ENCODE results near the gene ADAMTS17. TPM values are rescaled to one million over a fixed set of nuclear protein-coding genes. Genes with fewer than 3 reads are reported as not detected.

The ADAMTS17 gene
- total RNA-seq, 1 experiment from 2014 or later: 7.7 TPM

- no peaks in the 10 kb centered on the region for H3K9me3 Mint-ChIP-seq (ENCODE audit: unreplicated experiment)
- H3K36me3 Mint-ChIP-seq (ENCODE audit: insufficient read depth, unreplicated experiment): peaks cover 4% of the 10 kb centered on the region
- ChIA-PET CTCF (interaction anchor here (3.1 kb wide), 1 partner anchor 406 kb away, joined by 16 read pairs; no protein-coding TSS in a partner anchor), POLR2A (no interaction called here)
- BruUV-seq (replicated peaks): no TSS peak
- TF ChIP-seq CTCF (IDR thresholded peaks at IDR 0.05; ENCODE audit: unreplicated experiment): no peak
- no peak for DNase-seq (ENCODE audit: unreplicated experiment)
- intact Hi-C loops (cut with micrococcal nuclease): no loop called here
- H3K4me3 Mint-ChIP-seq (ENCODE audit: unreplicated experiment): no peak overlapping the region
- H3K27me3 Mint-ChIP-seq (ENCODE audit: insufficient read depth, unreplicated experiment): no peaks in the 10 kb centered on the region
- no peak overlapping the region for H3K27ac Mint-ChIP-seq (ENCODE audit: low read depth, unreplicated experiment)
- peaks cover 15% of the 10 kb centered on the region for H3K4me1 Mint-ChIP-seq (ENCODE audit: insufficient read depth, unreplicated experiment)
Observed at GRCh38 chr15:99932676-99933402, 408.9 kb downstream of the ADAMTS17 start.

GRCh38 chr15:99931703-99932603, 409.8 kb downstream of the ADAMTS17 start:
- Mint-ChIP-seq H3K36me3 (ENCODE audit: insufficient read depth, unreplicated experiment) (peaks cover 4% of the 10 kb centered on the region), H3K4me3 (ENCODE audit: unreplicated experiment) (no peak overlapping the region), H3K27ac (ENCODE audit: low read depth, unreplicated experiment) (no peak overlapping the region), H3K27me3 (ENCODE audit: insufficient read depth, unreplicated experiment) (no peaks in the 10 kb centered on the region), H3K4me1 (ENCODE audit: insufficient read depth, unreplicated experiment) (peaks cover 15% of the 10 kb centered on the region), H3K9me3 (ENCODE audit: unreplicated experiment) (no peaks in the 10 kb centered on the region)
- ChIA-PET POLR2A (no interaction called here), CTCF (interaction anchor here (0.5 to 4.6 kb wide), 4 partner anchors 124 to 580 kb away, joined by 3 to 64 read pairs (median 4); no protein-coding TSS in a partner anchor)
- intact Hi-C loops (cut with micrococcal nuclease): no loop called here
- no TSS peak for BruUV-seq (replicated peaks)
- TF ChIP-seq CTCF (IDR thresholded peaks at IDR 0.05; ENCODE audit: unreplicated experiment): no peak
- DNase-seq (ENCODE audit: unreplicated experiment): no peak

- Mint-ChIP-seq H3K27me3 (ENCODE audit: insufficient read depth, unreplicated experiment) (no peaks in the 10 kb centered on the region), H3K4me1 (ENCODE audit: insufficient read depth, unreplicated experiment) (peaks cover 19% of the 10 kb centered on the region), H3K4me3 (ENCODE audit: unreplicated experiment) (no peak overlapping the region), H3K9me3 (ENCODE audit: unreplicated experiment) (no peaks in the 10 kb centered on the region), H3K36me3 (ENCODE audit: insufficient read depth, unreplicated experiment) (no peaks in the 10 kb centered on the region), H3K27ac (ENCODE audit: low read depth, unreplicated experiment) (no peak overlapping the region)
- ChIA-PET CTCF (interaction anchor here (0.5 to 4.6 kb wide), 5 partner anchors 189 to 453 kb away, joined by 3 to 64 read pairs (median 3); no protein-coding TSS in a partner anchor), POLR2A (no interaction called here)
- no TSS peak for BruUV-seq (replicated peaks)
- no peak for DNase-seq (ENCODE audit: unreplicated experiment)
- TF ChIP-seq CTCF (IDR thresholded peaks at IDR 0.05; ENCODE audit: unreplicated experiment): no peak
- intact Hi-C loops (cut with micrococcal nuclease): no loop called here
Observed at GRCh38 chr15:99930696-99931095, 411.1 kb downstream of the ADAMTS17 start.

GRCh38 chr15:99929266-99929665, 412.5 kb downstream of the ADAMTS17 start:
- no peak for TF ChIP-seq CTCF (IDR thresholded peaks at IDR 0.05; ENCODE audit: unreplicated experiment)
- H3K4me3 Mint-ChIP-seq (ENCODE audit: unreplicated experiment): peak overlapping the region; percentile 70
- H3K27ac Mint-ChIP-seq (ENCODE audit: low read depth, unreplicated experiment): no peak overlapping the region
- POLR2A ChIA-PET: interaction anchor here (0.9 to 1.6 kb wide), 4 partner anchors 9 to 455 kb away, joined by 3 to 10 read pairs (median 4); no protein-coding TSS in a partner anchor
- no peak for DNase-seq (ENCODE audit: unreplicated experiment)
- H3K27me3 Mint-ChIP-seq (ENCODE audit: insufficient read depth, unreplicated experiment): no peaks in the 10 kb centered on the region
- peaks cover 24% of the 10 kb centered on the region for H3K4me1 Mint-ChIP-seq (ENCODE audit: insufficient read depth, unreplicated experiment)
- CTCF ChIA-PET: interaction anchor here (0.6 to 4.6 kb wide), 10 partner anchors 184 to 644 kb away, joined by 3 to 64 read pairs (median 6); no protein-coding TSS in a partner anchor
- BruUV-seq (replicated peaks): no TSS peak
- H3K9me3 Mint-ChIP-seq (ENCODE audit: unreplicated experiment): no peaks in the 10 kb centered on the region
- intact Hi-C loops (cut with micrococcal nuclease): loop anchor here (2.0 to 10.0 kb wide), 7 partner anchors 38 to 657 kb away; no protein-coding TSS in a partner anchor
- no peaks in the 10 kb centered on the region for H3K36me3 Mint-ChIP-seq (ENCODE audit: insufficient read depth, unreplicated experiment)

All from MCF 10A (cell line).